ENCODE data around the gene MLN.

The MLN gene

DNA sequence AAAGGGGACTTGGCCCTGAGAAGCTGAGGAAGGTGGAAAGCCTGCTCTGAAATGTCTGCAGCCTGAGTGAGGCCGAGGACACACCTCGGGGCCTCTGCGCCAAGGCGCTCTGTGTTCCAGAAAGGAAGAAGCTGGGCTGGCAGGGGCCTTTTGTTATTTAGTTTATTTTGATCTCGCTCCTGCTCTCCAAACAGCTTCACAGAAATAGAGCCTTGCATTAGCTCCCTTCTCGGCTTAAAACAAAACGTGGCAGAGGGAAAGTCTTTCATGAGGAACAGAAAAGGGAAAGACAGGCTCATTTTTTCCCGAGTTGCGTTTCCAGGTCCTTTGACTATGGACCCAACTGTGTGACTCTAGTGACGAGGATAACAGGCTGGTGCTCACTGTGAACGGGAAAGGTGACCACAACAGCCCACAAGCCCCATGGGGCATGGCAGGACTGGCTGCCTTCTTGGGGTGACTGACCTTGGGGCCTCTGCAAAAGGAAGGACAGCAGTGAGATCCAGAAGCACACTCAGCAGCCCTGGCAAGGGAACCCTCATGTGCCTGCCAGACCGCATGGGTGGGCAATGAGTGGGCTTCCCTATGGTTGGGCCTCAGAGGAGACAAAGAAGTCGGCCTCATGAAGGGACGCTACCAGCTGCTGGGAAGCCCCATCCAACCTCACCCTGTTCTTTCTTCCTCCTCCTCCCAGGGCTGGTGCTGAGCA is 33.5 kb downstream of the MLN start:
- FAIRE-seq, result no peak

DNA sequence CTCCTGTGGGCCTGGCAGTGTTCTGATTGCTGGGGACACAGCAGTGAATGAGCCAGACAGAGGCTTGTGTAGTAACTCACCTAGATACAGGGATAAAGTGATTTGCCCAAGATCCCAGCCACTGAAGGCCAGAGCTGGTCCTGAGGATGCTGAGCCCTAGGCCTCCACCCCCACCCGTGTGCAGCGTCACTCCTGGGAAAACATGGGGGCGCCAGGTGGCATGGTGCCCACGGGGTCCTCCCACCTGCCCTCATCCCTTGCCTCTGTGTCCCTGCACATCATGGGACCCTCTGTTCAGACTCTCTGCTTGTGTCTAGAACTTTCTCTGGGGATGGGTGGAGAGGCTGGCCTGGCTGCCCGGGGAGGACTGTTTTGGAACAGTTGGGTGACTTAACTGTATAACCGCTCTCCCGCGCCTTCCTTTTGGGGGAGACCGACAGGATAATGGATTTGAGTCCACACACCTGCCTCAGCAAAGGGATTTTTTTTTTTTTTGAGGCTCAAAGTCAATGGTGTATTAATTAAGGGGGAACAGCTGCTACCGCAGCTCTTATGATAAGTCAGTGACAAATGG is 34.5 kb downstream of the MLN start:
- no peak for FAIRE-seq

DNA sequence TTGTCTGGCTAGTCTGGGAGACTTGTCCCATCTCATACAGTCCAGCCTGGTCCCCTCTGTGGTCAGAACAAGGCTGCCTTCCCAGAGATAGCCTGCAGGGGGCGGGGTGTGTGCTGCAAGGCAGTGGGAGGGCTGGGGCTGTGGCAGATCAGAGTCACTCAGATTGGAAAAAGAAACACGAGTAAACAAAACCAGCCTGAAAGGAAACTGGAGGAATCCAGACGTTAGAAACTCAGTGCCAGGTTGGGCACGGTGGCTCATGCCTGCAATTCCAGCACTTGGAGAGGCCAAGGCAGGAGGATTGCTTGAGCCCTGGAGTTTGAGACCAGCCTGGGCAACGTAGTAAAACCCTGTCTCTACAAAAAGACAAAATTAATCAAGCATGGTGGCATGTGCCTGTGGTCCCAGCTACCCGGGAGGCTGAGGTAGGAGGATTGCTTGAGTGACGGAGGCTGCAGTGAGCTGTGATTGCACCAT is 35.1 kb downstream of the MLN start:
- FAIRE-seq, result peak; percentile 54

DNA sequence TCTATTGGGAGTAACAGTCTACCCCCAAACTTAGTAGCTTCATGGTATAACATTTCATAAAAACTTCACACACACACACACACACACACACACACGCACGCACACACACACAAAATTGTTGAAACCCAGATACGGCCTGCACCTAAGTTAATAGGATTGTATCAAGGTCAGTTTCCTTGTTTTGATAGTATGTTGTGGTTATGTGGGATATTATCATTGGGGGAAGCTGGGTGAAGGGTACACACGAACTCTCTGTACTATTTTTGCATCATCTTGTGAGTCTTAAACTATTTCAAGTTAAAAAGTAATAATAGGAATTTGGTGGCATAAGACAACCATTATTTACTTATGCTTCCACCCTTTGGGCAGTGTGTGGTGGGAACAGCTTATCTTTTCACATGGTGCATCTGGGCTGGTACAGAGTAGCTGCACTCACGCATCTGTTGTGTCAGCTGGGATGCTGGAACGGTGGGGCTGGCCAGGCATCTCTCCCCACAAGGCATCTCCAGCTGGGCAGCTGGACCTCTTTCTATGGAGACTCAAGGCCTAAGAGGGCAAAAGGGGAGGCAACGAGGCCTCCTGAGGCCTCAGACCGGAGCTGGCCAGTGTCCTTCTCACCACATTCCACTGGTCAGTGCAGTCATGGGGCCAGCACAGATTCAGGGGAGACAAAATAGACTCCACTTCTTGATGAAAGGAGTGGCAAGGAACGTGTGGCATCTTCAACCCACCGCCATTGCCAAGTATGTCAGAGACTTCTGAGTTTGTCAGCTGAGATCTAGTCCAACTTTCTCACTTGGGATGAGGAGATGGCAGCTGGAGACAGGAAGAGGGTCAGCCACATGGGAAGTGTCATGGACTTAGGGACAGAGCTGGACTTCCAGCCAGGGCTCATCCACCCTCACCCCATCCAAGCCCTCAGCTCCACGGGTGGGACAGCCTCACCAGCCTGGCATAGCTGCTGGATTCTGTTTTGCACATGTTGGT is 36.6 kb downstream of the MLN start:
- no peak for FAIRE-seq

GRCh38 chr6:33765368-33765767 is 38.4 kb downstream of the MLN start:
- no peak for FAIRE-seq

- no peak for FAIRE-seq
These were observed 39.8 kb downstream of the MLN start for GRCh38 chr6:33764036-33764435.

GRCh38 chr6:33763483-33763882 is 40.3 kb downstream of the MLN start:
- FAIRE-seq, result no peak

DNA sequence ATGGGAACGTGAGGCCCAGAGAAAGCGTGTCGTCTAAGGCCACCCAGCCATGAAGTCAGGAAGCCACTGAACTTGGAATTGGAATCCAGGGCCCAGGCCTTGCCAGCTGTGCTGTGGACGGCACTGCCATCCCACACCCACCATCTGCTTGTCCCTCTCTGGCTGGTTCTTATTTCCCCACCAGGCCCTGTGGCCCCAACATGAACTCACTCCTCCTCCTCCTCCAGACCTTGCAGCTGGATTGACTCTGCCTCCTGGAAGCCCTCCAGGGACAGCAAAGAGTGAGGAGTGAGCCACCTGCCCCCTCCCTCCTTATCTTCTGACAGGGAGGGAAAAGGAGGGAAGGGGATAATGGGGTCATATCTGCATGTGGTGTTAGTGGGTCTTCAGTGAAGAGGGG is 41.1 kb downstream of the MLN start:
- FAIRE-seq, result no peak

DNA sequence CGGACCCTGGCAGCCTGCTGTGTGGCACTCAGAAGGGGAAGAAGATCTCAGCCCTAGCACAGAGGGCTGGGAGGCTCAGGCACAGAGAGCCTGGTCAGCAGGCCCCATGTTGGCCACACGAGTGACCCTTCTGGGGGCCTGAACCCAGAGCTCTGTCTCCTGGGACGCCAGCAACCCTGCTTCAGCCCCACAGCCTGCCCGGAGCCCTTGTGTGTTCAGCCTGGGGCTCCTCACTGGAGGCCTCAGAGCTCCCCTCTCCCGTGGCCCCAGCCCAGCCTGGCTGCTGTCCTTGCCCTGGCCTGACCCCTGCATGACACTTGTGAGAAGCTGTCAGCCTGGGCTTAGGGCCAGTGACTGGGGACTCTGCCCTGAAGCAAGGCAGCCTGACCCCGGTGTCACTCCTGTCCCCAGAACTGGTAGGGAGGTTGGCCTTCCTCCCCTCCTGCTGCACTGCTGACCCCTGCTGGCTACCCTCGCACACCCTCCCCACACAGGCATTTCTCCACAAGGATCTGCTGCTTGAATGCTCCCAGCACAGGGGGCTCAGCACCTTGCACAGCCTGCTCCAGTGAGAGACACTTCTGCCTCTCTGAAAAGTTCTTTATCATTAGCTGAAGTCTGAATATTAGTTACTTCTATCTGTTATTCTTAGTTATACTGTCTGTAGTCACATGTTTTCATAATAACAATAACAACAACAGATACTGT is 41.7 kb downstream of the MLN start:
- FAIRE-seq, result no peak

- no peak for FAIRE-seq
These were observed 42.3 kb downstream of the MLN start for GRCh38 chr6:33761581-33761921.

DNA sequence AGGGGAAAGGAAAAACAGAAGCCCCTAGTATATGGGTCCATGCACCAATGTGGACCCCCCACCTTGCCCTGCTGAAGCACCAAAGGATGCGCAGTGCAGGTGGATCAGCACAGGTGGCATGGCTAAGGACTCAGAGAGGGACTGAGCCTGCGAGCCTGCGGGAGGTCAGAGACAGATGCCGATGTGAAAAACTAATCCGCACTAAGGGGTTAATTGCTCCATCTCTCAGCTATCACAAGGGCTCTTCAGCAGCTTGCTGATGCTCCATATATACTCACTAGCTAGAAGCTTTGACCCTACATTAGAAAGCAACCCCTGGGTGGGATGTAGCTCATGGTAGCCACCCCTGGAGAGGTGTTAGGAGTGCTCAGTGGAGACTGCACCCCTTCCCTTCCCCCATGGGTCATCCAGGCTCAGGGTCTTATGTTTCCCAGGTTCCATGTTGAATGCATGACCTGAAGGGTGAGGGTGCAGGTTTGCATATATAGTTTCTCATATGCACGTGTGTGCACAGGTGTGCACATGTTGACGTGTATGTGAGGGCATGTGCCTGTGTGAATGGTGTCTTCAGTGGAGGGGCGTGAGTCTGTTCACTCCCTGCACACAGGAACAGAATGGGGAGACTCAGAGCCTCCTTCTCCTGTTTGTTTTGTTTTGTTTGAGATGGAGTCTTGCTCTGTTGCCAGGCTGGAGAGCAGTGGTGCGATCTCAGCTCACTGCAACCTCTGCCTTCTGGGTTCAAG is 43.7 kb downstream of the MLN start:
- FAIRE-seq, result no peak

DNA sequence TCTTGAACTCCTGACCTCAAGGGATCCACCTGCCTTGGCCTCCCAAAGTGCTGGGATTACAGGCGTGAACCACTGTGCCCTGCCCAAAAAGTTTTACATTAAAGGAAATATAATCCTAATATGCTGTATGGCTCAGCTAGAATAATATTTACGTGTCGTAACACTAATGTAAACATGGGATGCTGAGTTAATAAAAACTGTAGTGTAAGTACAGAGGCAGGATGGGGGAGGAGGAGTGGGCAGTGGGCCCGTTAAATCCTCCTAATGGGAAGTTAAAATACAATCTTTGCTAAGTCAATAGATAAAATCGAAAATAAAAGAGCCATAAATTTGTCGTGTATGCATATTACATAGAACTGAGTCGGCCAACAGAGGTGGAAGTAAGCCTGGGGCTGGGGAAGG is 45.0 kb downstream of the MLN start:
- no peak for FAIRE-seq

- FAIRE-seq, result no peak
These were observed 45.9 kb downstream of the MLN start for GRCh38 chr6:33757906-33758305.

DNA sequence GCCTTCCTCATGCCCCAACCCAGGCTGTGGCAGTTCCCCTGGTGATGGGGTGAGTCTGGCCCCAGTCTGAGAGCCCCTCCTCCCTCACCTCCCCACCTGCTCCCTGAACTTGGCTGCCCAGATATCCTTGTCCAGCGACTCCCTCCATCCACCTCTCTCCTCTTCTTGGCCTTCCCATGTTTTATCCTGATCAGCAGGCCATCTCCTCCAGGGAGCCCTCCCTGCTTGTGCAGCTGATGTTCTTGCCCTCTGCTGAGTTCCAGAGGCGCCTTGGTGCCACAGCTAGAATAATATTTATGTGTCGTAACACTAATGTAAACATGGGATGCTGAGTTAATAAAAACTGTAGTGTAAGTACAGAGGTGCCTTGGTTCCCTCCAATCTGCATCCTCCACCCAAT is 46.7 kb downstream of the MLN start:
- no peak for FAIRE-seq

DNA sequence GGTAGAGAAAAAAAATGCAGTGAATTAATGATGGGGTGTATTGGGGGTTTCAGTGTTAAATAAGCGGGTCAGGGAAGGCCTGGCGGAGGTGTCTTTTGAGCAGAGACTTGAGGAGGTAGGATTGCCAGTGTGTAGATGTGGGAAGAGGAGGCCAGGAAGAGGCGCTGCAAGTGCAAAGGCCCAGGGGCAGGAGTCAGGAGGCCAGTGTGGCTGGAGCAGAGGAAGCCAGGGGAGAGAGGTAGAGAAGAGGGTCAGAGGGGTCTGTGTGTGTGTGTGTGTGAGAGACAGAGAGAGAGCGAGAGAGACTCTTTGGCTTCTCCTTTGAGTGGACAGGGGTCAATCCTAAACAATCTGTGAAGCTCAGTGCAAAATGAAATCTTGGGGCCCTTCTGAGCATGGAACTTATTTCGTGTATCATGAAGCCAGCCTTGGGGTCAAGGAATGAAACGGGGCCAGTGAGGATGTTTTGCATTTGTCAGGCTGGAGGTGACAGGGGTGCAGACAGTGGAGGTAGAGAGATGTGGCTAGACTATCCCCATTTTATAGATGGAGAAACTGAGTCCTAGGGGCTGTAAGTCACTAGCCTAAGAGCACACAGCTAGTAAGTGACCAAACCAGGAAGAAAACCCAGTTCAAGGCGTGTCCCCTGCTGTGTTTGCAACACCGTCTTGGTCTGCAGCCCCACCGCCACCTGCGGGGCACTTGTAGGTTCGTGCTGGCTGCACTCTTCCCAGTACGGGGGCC is 47.4 kb downstream of the MLN start:
- FAIRE-seq, result no peak

- FAIRE-seq, result no peak
These were observed 48.5 kb downstream of the MLN start for GRCh38 chr6:33755070-33755869.

- FAIRE-seq, result no peak
These were observed 49.6 kb downstream of the MLN start for GRCh38 chr6:33754222-33754621.

GRCh38 chr6:33752646-33753015 is 51.2 kb downstream of the MLN start:
- FAIRE-seq, result no peak

DNA sequence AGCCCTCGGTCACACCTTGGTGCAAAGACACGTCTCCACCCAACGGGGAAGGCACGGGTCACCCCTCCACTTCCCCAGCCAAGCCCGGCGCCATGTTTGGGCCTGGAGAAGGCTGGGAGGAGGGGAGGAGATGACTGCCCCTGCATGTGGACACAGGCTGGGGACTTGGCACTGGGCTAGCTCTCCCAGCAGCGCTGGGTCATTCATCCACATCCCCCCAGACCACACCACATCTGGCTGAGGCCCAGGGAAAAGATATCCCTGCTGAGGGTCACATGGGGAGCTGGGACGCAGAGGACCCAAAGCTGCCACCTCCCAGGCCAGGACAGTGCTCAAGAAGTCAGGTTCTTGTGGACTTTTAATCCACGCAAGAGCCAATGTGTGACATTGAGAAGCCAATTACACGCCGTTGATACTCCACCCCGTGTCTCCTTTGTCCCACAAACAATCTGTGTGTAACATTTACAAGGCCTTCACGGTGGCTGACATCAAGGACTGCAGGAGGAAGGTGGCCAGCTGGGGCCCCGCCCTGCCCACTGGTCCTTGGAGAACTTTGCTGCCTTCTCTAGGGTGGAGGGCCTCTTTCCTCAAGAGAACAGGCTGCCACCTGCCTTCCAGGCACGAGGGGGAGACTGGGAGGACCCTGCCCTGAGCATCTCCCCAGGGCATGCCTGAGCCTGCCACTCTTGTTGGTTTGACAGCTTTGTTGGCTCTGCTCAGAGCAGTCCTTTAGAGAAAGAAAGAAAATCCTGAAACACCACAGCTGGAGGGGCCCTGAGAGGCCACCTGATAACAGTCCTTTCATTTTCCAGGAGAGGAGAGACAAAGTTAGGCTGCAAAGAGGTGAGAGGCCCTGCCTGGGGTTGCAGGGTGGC is 51.8 kb downstream of the MLN start:
- no peak for FAIRE-seq

Data from G401.6 (cell line).